Central memory CD4-positive, alpha-beta T cell (primary cell): Measurements from ENCODE around the gene HMG20A.

Experiments used
- DNase-seq: peaks from one replicate; pipeline ENCODE4 v3.0.0; 2022

Gene HMG20A

GRCh38 chr15:77430652-77431051 lies 10.0 kb downstream of the HMG20A start:
- DNase-seq, result no peak

GRCh38 chr15:77436822-77437221 lies 16.1 kb downstream of the HMG20A start:
- no peak for DNase-seq

- no peak for DNase-seq
Observed at GRCh38 chr15:77437264-77437663, 16.6 kb downstream of the HMG20A start.

- DNase-seq, result no peak
Observed at GRCh38 chr15:77440378-77440999, 19.8 kb downstream of the HMG20A start.

GRCh38 chr15:77446840-77447390 lies 26.2 kb downstream of the HMG20A start:
- DNase-seq, result no peak

- DNase-seq, result no peak
Observed at GRCh38 chr15:77454265-77454664, 33.6 kb downstream of the HMG20A start.

GRCh38 chr15:77454951-77455350 lies 34.3 kb downstream of the HMG20A start:
- no peak for DNase-seq

- DNase-seq, result no peak
Observed at GRCh38 chr15:77455696-77456321, 35.1 kb downstream of the HMG20A start.

GRCh38 chr15:77456746-77457145 lies 36.1 kb downstream of the HMG20A start:
- DNase-seq, result no peak

GRCh38 chr15:77457191-77457904 lies 36.7 kb downstream of the HMG20A start:
- no peak for DNase-seq

- DNase-seq, result no peak
Observed at GRCh38 chr15:77457905-77458265, 37.2 kb downstream of the HMG20A start.

GRCh38 chr15:77459031-77459430 lies 38.3 kb downstream of the HMG20A start:
- no peak for DNase-seq

- no peak for DNase-seq
Observed at GRCh38 chr15:77461486-77461885, 40.8 kb downstream of the HMG20A start.

GRCh38 chr15:77464129-77464865 lies 43.6 kb downstream of the HMG20A start:
- no peak for DNase-seq

GRCh38 chr15:77466521-77466920 lies 45.8 kb downstream of the HMG20A start:
- DNase-seq, result no peak

GRCh38 chr15:77468896-77469295 lies 48.2 kb downstream of the HMG20A start:
- DNase-seq, result no peak

- no peak for DNase-seq
Observed at GRCh38 chr15:77470235-77470634, 49.5 kb downstream of the HMG20A start.

GRCh38 chr15:77473328-77473727 lies 52.6 kb downstream of the HMG20A start:
- DNase-seq, result no peak

GRCh38 chr15:77474310-77474988 lies 53.8 kb downstream of the HMG20A start:
- no peak for DNase-seq

GRCh38 chr15:77475001-77475400 lies 54.3 kb downstream of the HMG20A start:
- DNase-seq, result no peak

GRCh38 chr15:77475898-77476297 lies 55.2 kb downstream of the HMG20A start:
- DNase-seq, result no peak

- no peak for DNase-seq
Observed at GRCh38 chr15:77476995-77477394, 56.3 kb downstream of the HMG20A start.

GRCh38 chr15:77478051-77478450 lies 57.4 kb downstream of the HMG20A start:
- DNase-seq, result no peak
